GM18867 (cell line): ENCODE measurements around the gene BTBD17.

Experiments used
- ATAC-seq: cut with Tn5 transposase; IDR thresholded peaks from one replicate; pipeline ENCODE4 v1.9.1; 2021; ENCODE audit warnings: mild to moderate bottlenecking, moderate library complexity; ENCODE audit not compliant: unreplicated experiment

BTBD17 gene

GRCh38 chr17:74359916-74360315, 1.8 kb downstream of the BTBD17 start:
- ATAC-seq: no peak

GRCh38 chr17:74358697-74359096, 3.0 kb downstream of the BTBD17 start:
- ATAC-seq: no peak

- no peak for ATAC-seq
These were observed 4.2 kb downstream of the BTBD17 start for GRCh38 chr17:74357466-74357809.

- ATAC-seq: no peak
These were observed 4.8 kb downstream of the BTBD17 start for GRCh38 chr17:74356646-74357465.

- no peak for ATAC-seq
These were observed 6.6 kb downstream of the BTBD17 start for GRCh38 chr17:74355065-74355464.

GRCh38 chr17:74354561-74354960, 7.1 kb downstream of the BTBD17 start:
- no peak for ATAC-seq

- no peak for ATAC-seq
These were observed 7.5 kb downstream of the BTBD17 start for GRCh38 chr17:74354123-74354522.

GRCh38 chr17:74353446-74354060, 8.1 kb downstream of the BTBD17 start:
- no peak for ATAC-seq

GRCh38 chr17:74351552-74352210, 10.0 kb downstream of the BTBD17 start:
- no peak for ATAC-seq

GRCh38 chr17:74350486-74350885, 11.2 kb downstream of the BTBD17 start:
- no peak for ATAC-seq

- ATAC-seq: no peak
These were observed 12.5 kb downstream of the BTBD17 start for GRCh38 chr17:74349120-74349519.

GRCh38 chr17:74347646-74348045, 14.0 kb downstream of the BTBD17 start:
- no peak for ATAC-seq

- ATAC-seq: no peak
These were observed 16.0 kb downstream of the BTBD17 start for GRCh38 chr17:74345433-74346241.

- no peak for ATAC-seq
These were observed 17.0 kb downstream of the BTBD17 start for GRCh38 chr17:74344658-74345057.

GRCh38 chr17:74343526-74344284, 18.0 kb downstream of the BTBD17 start:
- no peak for ATAC-seq

GRCh38 chr17:74343121-74343520, 18.5 kb downstream of the BTBD17 start:
- ATAC-seq: no peak

- ATAC-seq: no peak
These were observed 19.4 kb downstream of the BTBD17 start for GRCh38 chr17:74342224-74342623.

- ATAC-seq: no peak
These were observed 21.1 kb downstream of the BTBD17 start for GRCh38 chr17:74340470-74341023.

- no peak for ATAC-seq
These were observed 22.0 kb downstream of the BTBD17 start for GRCh38 chr17:74339537-74340195.
